ENCODE results near the gene KIF18B. TPM values are rescaled to one million over a fixed set of nuclear protein-coding genes. Genes with fewer than 3 reads are reported as not detected.

The KIF18B gene
- total and polyA plus RNA-seq, 2 donors (not counting 1 experiment from before 2014, with no cell fraction given), result 0.44 to 0.48 TPM

DNA sequence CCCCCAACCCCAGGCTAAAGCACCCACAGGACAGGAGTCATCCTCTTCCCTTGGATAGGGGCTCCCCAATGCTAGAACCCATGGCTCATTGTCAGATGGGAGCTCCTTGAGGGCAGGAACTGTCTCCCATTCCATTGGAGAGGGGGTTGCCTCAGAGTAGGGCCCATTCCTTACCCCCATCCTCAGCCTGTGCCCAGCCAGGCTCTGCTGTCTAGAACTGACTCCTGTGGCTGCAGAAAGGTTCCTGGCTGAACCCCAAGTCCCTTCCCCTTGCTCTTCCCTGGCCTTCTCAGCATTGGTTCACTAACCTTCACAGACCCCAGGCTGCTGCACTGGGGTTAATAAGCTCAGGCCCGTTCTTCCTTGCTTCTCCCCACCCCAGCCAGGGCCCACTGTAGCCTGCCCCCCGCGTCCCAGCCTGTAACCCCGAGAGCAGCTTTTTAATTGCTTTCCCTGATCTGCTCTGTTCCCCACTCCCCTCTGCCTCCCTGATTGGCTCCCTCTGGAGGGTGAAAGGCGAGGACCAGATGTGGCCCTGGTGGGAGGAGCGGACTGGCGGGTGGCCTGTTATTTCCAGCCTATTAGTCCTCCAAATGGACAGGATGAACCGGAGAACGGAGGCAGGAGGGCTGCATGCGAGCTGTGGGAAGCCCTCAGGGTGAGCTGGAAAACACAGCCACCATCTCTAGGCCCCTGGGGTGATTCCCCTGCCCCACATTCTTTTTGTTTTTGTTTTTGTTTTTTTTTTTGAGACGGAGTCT, 26.3 kb downstream of the KIF18B start:
- no peaks in the 10 kb centered on the region for H3K36me3 ChIP-seq (replicated peaks in 1 of 2; ENCODE audit: control extremely low read depth in 1 of 2, control insufficient read depth in 1 of 2, extremely low read depth in 1 of 2, insufficient read depth in 2 of 2, low read length in 1 of 2)
- intact Hi-C loops (cut with micrococcal nuclease), result no loop called here
- 83% methylated on average over 8 of the region's 11 CpGs for WGBS (ENCODE audit: insufficient coverage)
- peak overlapping the region; percentile 10 for H2AFZ ChIP-seq (ENCODE audit: insufficient read depth, low read depth, low read length, poor library complexity, severe bottlenecking)
- H3K79me2 ChIP-seq (ENCODE audit: control insufficient read depth, insufficient read depth, low read length), result no peaks in the 10 kb centered on the region
- H3K27ac Mint-ChIP-seq, result no peak overlapping the region
- ChIA-PET CTCF (interaction anchor here (1.6 to 6.0 kb wide), 5 partner anchors 101 to 276 kb away, joined by 4 to 95 read pairs (median 21); partner anchors contain the start of gene ACBD4), POLR2A (interaction anchor here (0.6 to 1.2 kb wide), 2 partner anchors 227 to 313 kb away, joined by 7 to 11 read pairs; partner anchors contain the start of gene HEXIM1)
- TF ChIP-seq, protein P1, sequence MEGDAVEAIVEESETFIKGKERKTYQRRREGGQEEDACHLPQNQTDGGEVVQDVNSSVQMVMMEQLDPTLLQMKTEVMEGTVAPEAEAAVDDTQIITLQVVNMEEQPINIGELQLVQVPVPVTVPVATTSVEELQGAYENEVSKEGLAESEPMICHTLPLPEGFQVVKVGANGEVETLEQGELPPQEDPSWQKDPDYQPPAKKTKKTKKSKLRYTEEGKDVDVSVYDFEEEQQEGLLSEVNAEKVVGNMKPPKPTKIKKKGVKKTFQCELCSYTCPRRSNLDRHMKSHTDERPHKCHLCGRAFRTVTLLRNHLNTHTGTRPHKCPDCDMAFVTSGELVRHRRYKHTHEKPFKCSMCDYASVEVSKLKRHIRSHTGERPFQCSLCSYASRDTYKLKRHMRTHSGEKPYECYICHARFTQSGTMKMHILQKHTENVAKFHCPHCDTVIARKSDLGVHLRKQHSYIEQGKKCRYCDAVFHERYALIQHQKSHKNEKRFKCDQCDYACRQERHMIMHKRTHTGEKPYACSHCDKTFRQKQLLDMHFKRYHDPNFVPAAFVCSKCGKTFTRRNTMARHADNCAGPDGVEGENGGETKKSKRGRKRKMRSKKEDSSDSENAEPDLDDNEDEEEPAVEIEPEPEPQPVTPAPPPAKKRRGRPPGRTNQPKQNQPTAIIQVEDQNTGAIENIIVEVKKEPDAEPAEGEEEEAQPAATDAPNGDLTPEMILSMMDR (IDR thresholded peaks at IDR 0.05), result no peak
- no peak for TF ChIP-seq EZH2 (IDR thresholded peaks at IDR 0.05; ENCODE audit: borderline replicate concordance, insufficient read depth, low read depth, low read length, poor library complexity, severe bottlenecking)
- no peak overlapping the region for H3K9ac ChIP-seq (ENCODE audit: low read length)
- no peak overlapping the region for H3K4me3 ChIP-seq (ENCODE audit: control extremely low read depth in 1 of 5, extremely low read depth in 1 of 5, insufficient read depth in 1 of 5, low read depth in 2 of 5, low read length in 4 of 5)
- DNase-seq (no peak), ATAC-seq (ENCODE audit: low read depth) (no peak)
- no peaks in the 10 kb centered on the region for H4K20me1 ChIP-seq (ENCODE audit: control insufficient read depth, insufficient read depth, low read length, poor library complexity, severe bottlenecking)
- H3K27me3 Mint-ChIP-seq, result peaks cover 8% of the 10 kb centered on the region
- H3K4me2 ChIP-seq (replicated peaks; ENCODE audit: low read depth, low read length, poor library complexity, severe bottlenecking), result no peak overlapping the region
- no peak overlapping the region for H3K4me3 Mint-ChIP-seq
- peaks cover 12% of the 10 kb centered on the region for H3K4me1 Mint-ChIP-seq
- H3K4me1 ChIP-seq (ENCODE audit: control insufficient read depth in 2 of 2, insufficient read depth in 2 of 2, low read length in 2 of 2), result peaks cover 10 to 13% of the 10 kb centered on the region in 2 donors
- peaks cover 0 to 26% (median 6%) of the 10 kb centered on the region in 4 experiments for H3K27me3 ChIP-seq (replicated peaks in 1 of 4; ENCODE audit: control extremely low read depth in 1 of 4, control insufficient read depth in 3 of 4, insufficient read depth in 4 of 4, low read length in 3 of 4)
- no peaks in the 10 kb centered on the region for H3K9me3 ChIP-seq (ENCODE audit: control extremely low read depth in 1 of 3, control insufficient read depth in 2 of 3, insufficient read depth in 1 of 3, low read length in 2 of 3)
- no peaks in the 10 kb centered on the region for H3K9me3 Mint-ChIP-seq (ENCODE audit: insufficient read depth)
- no peak overlapping the region for H3K27ac ChIP-seq (ENCODE audit: low read length in 2 of 2)

DNA sequence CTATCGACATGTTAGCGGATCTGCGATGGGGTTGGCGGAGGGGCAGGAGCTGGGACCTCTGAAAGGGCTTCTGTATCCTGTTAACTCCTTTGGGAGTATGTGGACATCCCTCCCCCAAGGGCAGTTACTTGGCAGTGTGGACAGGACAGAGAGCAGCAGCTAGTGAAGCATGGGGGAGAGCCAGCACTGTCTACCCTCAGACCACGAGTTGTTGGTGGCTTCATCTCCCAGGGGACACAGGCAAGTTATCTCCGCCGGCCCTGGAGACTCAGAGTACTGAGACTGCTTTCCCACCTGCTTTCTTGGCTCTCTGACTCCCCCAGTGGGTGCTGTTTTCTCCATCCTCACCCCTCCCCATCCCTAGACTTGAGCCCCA, 27.0 kb downstream of the KIF18B start:
- Histone ChIP-seq H3K4me1 (ENCODE audit: control insufficient read depth in 2 of 2, insufficient read depth in 2 of 2, low read length in 2 of 2) (peaks cover 10 to 13% of the 10 kb centered on the region in 2 donors), H3K79me2 (ENCODE audit: control insufficient read depth, insufficient read depth, low read length) (no peaks in the 10 kb centered on the region), H2AFZ (ENCODE audit: insufficient read depth, low read depth, low read length, poor library complexity, severe bottlenecking) (peak overlapping the region; percentile 10), H3K9me3 (ENCODE audit: control extremely low read depth in 1 of 3, control insufficient read depth in 2 of 3, insufficient read depth in 1 of 3, low read length in 2 of 3) (no peaks in the 10 kb centered on the region), H3K4me2 (replicated peaks; ENCODE audit: low read depth, low read length, poor library complexity, severe bottlenecking) (peak overlapping the region; percentile 31), H4K20me1 (ENCODE audit: control insufficient read depth, insufficient read depth, low read length, poor library complexity, severe bottlenecking) (no peaks in the 10 kb centered on the region), H3K27ac (ENCODE audit: low read length in 2 of 2) (no peak overlapping the region), H3K36me3 (replicated peaks in 1 of 2; ENCODE audit: control extremely low read depth in 1 of 2, control insufficient read depth in 1 of 2, extremely low read depth in 1 of 2, insufficient read depth in 2 of 2, low read length in 1 of 2) (no peaks in the 10 kb centered on the region), H3K4me3 (ENCODE audit: control extremely low read depth in 1 of 5, extremely low read depth in 1 of 5, insufficient read depth in 1 of 5, low read depth in 2 of 5, low read length in 4 of 5) (no peak overlapping the region), H3K27me3 (replicated peaks in 1 of 4; ENCODE audit: control extremely low read depth in 1 of 4, control insufficient read depth in 3 of 4, insufficient read depth in 4 of 4, low read length in 3 of 4) (peaks cover 0 to 28% (median 6%) of the 10 kb centered on the region in 4 experiments), H3K9ac (ENCODE audit: low read length) (no peak overlapping the region)
- intact Hi-C loops (cut with micrococcal nuclease), result loop anchor here (1.0 kb wide), 2 partner anchors 102 to 212 kb away; partner anchors contain the start of gene PLCD3
- H3K9me3 Mint-ChIP-seq (ENCODE audit: insufficient read depth), result no peaks in the 10 kb centered on the region
- H3K27me3 Mint-ChIP-seq, result peaks cover 8% of the 10 kb centered on the region
- POLR2A ChIA-PET, result interaction anchor here (0.6 to 1.2 kb wide), 2 partner anchors 228 to 314 kb away, joined by 7 to 11 read pairs; partner anchors contain the start of gene HEXIM1
- H3K27ac Mint-ChIP-seq, result no peak overlapping the region
- 20% methylated on average over 4 of the region's 7 CpGs for WGBS (ENCODE audit: insufficient coverage)
- TF ChIP-seq, protein P1 (IDR thresholded peaks at IDR 0.05), result no peak
- TF ChIP-seq EZH2 (IDR thresholded peaks at IDR 0.05; ENCODE audit: borderline replicate concordance, insufficient read depth, low read depth, low read length, poor library complexity, severe bottlenecking), result no peak
- no peak overlapping the region for H3K4me3 Mint-ChIP-seq
- H3K4me1 Mint-ChIP-seq, result peaks cover 12% of the 10 kb centered on the region
- DNase-seq, result peak; percentile 35
- CTCF ChIA-PET, result interaction anchor here (0.6 to 6.0 kb wide), 19 partner anchors 9 to 277 kb away, joined by 3 to 95 read pairs (median 4); partner anchors contain the start of gene ACBD4
- peak; percentile 40 for ATAC-seq (ENCODE audit: low read depth)
